HUES6 (cell line): ENCODE data around the gene NEK11.

Source experiments
- H3K27ac ChIP-seq: 2 replicates; pipeline ENCODE4 v1.7.0; 2013; ENCODE audit warnings: low read depth, mild to moderate bottlenecking, low read length, inconsistent platforms
- H3K27me3 ChIP-seq: 2 replicates; pipeline ENCODE4 v1.6.1; 2013; ENCODE audit warnings: low read length; ENCODE audit not compliant: control insufficient read depth, insufficient read depth
- H3K36me3 ChIP-seq: 2 replicates; pipeline ENCODE4 v1.6.1; 2013; ENCODE audit warnings: low read length; ENCODE audit not compliant: control insufficient read depth, insufficient read depth
- H3K4me1 ChIP-seq: 2 replicates; pipeline ENCODE4 v1.6.1; 2013; ENCODE audit warnings: low read length; ENCODE audit not compliant: control insufficient read depth, insufficient read depth
- H3K4me3 ChIP-seq: 2 replicates; pipeline ENCODE4 v1.5.1; 2013; ENCODE audit warnings: low read depth, low read length
- H3K9ac ChIP-seq: one replicate; pipeline ENCODE4 v1.6.1; 2013; ENCODE audit warnings: mild to moderate bottlenecking, low read length
- H3K9me3 ChIP-seq: 2 replicates; pipeline ENCODE4 v1.6.1; 2013; ENCODE audit warnings: low read depth, low read length; ENCODE audit not compliant: control insufficient read depth, insufficient read depth

NEK11 gene

DNA sequence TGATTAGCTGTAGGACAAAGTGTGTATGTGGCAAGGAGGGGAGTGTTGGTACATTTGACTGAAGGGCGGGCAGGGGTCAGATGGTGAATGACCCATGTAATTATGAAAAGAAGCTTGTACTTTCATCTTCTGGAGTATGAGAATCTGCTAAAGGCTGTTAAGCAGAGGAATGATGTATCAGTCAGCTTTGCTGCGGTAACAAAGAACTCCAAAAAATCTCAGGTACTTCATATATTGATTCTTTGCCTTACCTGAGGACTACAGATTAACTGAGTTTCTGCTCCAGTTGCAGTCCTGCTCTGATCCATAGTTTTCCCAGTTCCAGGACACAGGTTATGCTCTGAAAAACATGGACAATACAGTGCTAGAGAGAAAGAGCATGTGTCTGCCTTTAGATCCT lies 115.1 kb downstream of the NEK11 start:
- no peak overlapping the region for H3K9ac ChIP-seq
- H3K9me3 ChIP-seq: 0 out of 2 replicates have a peak, but pooled peaks cover 2% of the 10 kb centered on the region
- H3K27me3 ChIP-seq: no peaks in the 10 kb centered on the region
- H3K4me3 ChIP-seq: no peak overlapping the region
- H3K36me3 ChIP-seq: no peaks in the 10 kb centered on the region
- no peaks in the 10 kb centered on the region for H3K4me1 ChIP-seq
- H3K27ac ChIP-seq: no peak overlapping the region

DNA sequence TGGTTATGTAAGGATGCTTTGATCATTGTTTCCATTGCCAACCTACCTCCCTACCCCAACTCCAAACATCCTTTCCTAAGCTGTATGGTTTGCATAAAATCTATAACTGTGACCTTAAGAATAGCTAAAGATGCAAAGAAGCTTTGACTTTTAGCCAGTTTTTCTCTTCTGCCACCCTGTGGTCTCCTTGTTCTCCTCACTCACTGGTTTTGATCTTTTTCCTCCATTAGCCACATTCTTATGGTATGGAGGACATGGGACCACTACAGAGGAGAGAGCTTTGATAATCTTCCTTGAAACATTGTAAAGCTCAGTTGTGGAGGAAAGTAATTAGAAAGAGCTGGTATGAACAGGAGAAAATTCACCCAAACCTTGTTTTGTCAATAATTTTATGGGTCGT lies 115.9 kb downstream of the NEK11 start:
- Histone ChIP-seq H3K27ac (no peak overlapping the region), H3K9ac (no peak overlapping the region), H3K4me3 (no peak overlapping the region), H3K27me3 (no peaks in the 10 kb centered on the region), H3K4me1 (no peaks in the 10 kb centered on the region), H3K9me3 (0 out of 2 replicates have a peak, but pooled peaks cover 2% of the 10 kb centered on the region), H3K36me3 (no peaks in the 10 kb centered on the region)

DNA sequence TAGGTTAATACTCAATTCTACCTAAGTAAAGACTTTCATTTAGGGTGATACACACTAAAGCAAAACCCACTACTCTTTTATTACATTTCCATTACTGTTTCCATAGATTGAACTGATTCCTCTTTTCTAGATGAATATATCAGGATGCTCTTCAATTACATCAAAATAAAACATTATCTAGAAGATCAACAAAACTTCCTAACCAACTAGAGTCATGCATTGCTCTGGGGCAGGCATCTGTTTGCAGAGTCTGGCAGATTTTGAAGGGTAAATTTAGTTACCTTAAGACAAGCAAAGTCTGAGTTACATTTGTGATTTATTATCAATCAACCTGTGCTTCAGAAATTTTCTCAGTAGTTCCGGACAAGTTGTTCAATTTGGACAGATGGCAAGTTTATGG lies 117.1 kb downstream of the NEK11 start:
- Histone ChIP-seq H3K36me3 (no peaks in the 10 kb centered on the region), H3K4me1 (no peaks in the 10 kb centered on the region), H3K4me3 (no peak overlapping the region), H3K27ac (no peak overlapping the region), H3K9ac (no peak overlapping the region), H3K9me3 (0 out of 2 replicates have a peak, but pooled peaks cover 2% of the 10 kb centered on the region), H3K27me3 (no peaks in the 10 kb centered on the region)

DNA sequence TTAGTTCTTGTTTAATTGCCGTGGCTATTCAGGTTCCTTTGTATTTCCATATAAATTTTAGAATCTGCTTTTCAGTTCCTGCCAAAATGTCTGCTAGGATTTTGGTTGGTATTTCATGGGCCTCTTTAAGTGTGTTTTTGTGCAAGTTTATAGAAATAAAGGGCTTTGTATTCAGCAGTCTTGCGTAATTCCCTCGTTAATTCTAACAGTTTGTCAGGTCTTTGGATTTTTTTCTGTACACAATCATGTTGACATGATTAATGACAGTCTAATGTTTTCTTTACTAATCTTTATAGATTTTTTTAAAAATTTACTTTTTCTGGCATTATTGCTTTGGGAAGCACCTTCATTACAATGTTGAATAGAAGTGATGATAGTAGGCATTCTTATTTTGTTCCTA lies 120.9 kb downstream of the NEK11 start:
- Histone ChIP-seq H3K36me3 (no peaks in the 10 kb centered on the region), H3K27me3 (no peaks in the 10 kb centered on the region), H3K27ac (no peak overlapping the region), H3K9me3 (0 out of 2 replicates have a peak, but pooled peaks cover 2% of the 10 kb centered on the region), H3K4me3 (no peak overlapping the region), H3K9ac (no peak overlapping the region), H3K4me1 (no peaks in the 10 kb centered on the region)

DNA sequence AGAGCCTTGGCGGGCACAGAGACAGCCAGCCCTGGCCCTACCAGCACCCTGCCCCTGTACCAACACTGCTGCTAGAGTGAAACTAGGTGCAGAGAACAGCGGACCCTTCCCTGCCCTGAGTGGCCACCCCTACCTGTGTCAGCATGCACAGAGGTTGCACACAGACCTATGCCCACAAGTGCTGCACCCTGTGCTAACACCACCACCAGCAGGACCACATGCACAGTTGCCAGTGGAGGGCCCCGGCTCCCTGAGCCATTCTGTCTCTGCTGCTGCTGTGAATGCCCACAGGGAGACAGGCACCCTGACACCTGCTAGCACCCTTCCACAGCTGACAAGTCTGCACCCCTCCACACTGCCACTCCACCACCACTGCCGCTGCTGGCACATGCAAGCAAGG lies 131.8 kb downstream of the NEK11 start:
- H3K4me3 ChIP-seq: no peak overlapping the region
- no peaks in the 10 kb centered on the region for H3K9me3 ChIP-seq
- H3K36me3 ChIP-seq: no peaks in the 10 kb centered on the region
- no peaks in the 10 kb centered on the region for H3K4me1 ChIP-seq
- H3K27me3 ChIP-seq: no peaks in the 10 kb centered on the region
- H3K9ac ChIP-seq: no peak overlapping the region
- no peak overlapping the region for H3K27ac ChIP-seq

DNA sequence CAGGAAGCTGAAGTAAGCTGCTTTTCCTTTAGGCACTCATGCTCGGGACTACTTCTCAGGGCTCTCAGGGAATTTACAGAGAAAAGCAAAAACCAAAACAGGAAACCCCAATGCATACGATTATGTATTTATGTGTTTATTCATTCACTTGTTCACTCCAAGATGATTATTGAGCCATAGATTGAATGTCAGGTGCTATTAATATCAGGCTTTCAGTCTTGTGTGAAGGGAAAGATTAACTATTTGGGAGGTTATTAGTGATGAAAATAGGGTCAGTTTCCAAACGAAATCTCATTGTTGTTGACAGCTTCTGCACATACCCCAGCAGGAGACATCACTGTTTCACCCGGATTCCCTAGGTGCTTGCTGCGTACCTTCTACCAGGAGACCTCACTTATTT lies 135.8 kb downstream of the NEK11 start:
- H3K4me3 ChIP-seq: no peak overlapping the region
- H3K27me3 ChIP-seq: no peaks in the 10 kb centered on the region
- H3K36me3 ChIP-seq: no peaks in the 10 kb centered on the region
- H3K4me1 ChIP-seq: no peaks in the 10 kb centered on the region
- H3K27ac ChIP-seq: no peak overlapping the region
- H3K9ac ChIP-seq: no peak overlapping the region
- H3K9me3 ChIP-seq: no peaks in the 10 kb centered on the region

DNA sequence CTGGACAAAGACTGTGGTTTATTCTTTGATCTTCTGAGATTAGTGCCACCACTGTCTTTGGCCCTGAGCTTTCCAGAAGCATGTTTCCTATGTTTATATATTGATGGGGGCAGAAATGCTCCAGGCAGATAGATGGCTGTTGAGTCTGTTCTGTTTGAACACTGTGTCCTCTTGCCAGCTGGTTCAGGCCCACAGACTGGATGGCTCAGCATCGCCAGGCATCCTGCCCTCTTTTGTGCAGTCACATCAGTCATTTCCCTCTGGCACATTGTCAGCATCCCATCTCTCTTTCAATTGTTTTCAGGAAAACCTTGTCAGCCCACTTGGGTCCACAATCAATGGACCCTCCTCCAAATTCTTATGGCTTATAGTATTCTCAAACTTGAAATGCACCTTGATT lies 141.2 kb downstream of the NEK11 start:
- no peak overlapping the region for H3K27ac ChIP-seq
- H3K4me1 ChIP-seq: no peaks in the 10 kb centered on the region
- no peaks in the 10 kb centered on the region for H3K27me3 ChIP-seq
- no peaks in the 10 kb centered on the region for H3K36me3 ChIP-seq
- H3K9me3 ChIP-seq: no peaks in the 10 kb centered on the region
- no peak overlapping the region for H3K9ac ChIP-seq
- H3K4me3 ChIP-seq: no peak overlapping the region

DNA sequence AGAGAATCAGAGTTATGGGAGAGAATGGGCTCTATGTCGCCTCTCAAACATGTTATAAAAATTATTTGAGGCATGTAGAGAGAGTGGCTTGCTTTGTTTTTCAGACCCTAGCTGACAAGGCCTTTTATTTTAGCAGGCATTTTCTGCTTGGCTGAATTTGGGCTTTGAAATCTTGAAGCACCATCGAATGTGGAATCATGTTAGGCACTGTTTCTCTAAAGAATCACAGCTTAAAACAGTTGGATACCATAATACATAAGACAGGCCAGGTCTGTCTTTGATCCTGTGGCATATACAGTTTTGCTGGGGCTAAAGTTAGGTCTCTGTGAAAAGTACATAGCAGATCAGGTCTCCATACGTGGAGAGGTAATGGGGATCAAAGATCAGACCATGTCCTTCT lies 142.7 kb downstream of the NEK11 start:
- H3K9ac ChIP-seq: no peak overlapping the region
- H3K4me1 ChIP-seq: no peaks in the 10 kb centered on the region
- H3K4me3 ChIP-seq: no peak overlapping the region
- no peaks in the 10 kb centered on the region for H3K36me3 ChIP-seq
- no peak overlapping the region for H3K27ac ChIP-seq
- no peaks in the 10 kb centered on the region for H3K9me3 ChIP-seq
- no peaks in the 10 kb centered on the region for H3K27me3 ChIP-seq

DNA sequence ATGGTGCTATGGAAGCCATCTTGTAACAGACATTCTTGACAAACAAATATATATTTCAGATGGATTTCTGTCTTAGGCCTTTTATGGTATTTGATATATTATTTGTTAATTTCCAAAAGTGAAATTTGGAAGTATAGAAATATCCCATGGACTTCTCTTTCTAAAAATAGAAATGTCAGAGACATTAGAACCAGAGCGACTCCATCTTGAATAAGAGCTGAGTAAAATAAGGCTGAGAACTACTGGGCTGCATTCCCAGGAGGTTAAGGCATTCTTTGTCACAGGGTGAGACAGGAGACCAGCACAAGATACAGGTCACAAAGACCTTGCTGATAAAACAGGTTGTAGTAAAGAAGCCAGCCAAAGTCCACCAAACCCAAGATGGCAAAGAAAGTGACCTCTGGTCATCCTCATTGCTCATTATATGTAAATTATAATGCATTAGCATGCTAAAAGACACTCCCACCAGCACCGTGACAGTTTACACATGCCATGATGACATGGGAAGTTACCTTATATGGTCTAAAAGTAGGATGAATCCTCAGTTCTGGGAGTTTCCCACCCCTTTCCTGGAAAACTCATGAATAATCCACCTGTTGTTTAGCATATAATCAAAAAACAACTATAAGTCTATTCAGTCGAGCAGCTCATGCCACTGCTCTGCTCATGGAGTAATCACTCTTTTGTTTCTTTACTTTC lies 146.0 kb downstream of the NEK11 start:
- Histone ChIP-seq H3K36me3 (no peaks in the 10 kb centered on the region), H3K4me3 (no peak overlapping the region), H3K27ac (no peak overlapping the region), H3K4me1 (no peaks in the 10 kb centered on the region), H3K9ac (no peak overlapping the region), H3K9me3 (no peaks in the 10 kb centered on the region), H3K27me3 (no peaks in the 10 kb centered on the region)

DNA sequence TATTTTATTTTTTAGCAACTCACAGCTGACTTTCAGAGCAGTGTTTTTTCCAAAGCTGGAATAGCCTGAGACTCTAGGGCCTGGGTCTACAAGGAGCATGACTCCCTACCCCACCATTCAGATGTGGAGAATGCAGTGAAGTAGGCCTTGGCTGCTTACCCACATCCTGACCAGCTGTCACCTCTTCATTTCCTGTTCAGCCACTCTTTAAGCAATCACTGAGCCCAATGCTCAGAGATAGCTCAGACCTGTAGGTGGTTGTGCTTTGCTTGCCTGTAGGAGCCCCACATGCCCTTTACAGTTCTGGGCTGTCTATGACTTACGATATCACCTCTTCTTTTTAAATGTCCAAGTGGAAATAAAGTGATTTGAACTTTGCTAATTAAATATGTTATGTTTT lies 148.1 kb downstream of the NEK11 start:
- Histone ChIP-seq H3K4me3 (no peak overlapping the region), H3K9me3 (no peaks in the 10 kb centered on the region), H3K4me1 (no peaks in the 10 kb centered on the region), H3K9ac (no peak overlapping the region), H3K27me3 (no peaks in the 10 kb centered on the region), H3K27ac (no peak overlapping the region), H3K36me3 (no peaks in the 10 kb centered on the region)

DNA sequence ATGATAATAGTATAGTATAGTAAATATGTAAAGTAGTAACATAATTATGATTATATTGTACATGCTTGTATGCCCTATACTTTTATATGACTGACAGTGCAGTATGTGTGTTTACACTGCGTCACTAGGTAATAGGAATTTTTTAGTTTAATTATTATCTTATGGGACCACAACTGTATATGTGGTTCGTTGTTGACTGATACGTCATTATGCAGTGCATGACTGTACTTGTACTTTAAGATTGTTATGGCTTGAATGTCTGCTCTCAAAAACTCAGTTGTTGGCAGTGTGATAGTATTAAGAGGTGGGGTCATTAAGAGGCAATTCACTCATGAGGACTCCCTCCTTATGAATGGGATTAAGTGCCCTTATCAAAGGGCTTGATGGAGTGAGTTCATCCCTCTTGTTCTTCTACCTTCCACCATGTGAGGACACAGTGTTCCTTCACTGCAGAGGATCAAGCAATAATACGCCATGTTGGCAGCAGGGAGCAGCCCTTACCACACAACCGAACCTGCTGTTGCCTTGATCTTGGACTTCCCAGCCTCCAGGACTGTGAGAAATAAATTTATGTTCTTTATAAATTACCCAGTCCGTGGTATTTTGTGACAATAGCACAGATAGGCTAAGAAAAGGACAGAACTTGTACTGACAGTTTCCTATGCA lies 152.2 kb downstream of the NEK11 start:
- Histone ChIP-seq H3K27ac (no peak overlapping the region), H3K4me3 (no peak overlapping the region), H3K36me3 (no peaks in the 10 kb centered on the region), H3K27me3 (no peaks in the 10 kb centered on the region), H3K4me1 (no peaks in the 10 kb centered on the region), H3K9me3 (no peaks in the 10 kb centered on the region), H3K9ac (no peak overlapping the region)
